Testis (tissue), 3 donors: Measurements from ENCODE around the gene ARSK. TPM values are rescaled to one million over a fixed set of nuclear protein-coding genes. Genes with fewer than 3 reads are reported as not detected.
A peak's percentile ranks its signal among the peaks of the same experiment; 100 is the strongest.
"Not testable (repeated sequence)": the region's sequence is repeated elsewhere in the genome, so short reads cannot be mapped to it uniquely, and the experiment has no call there.

ENCODE experiments used
- DNase-seq: peaks from one replicate; pipeline ENCODE4 v3.0.0-alpha.2; 2019
- H3K27ac ChIP-seq, 2 donors: fragments of 200-600 bp; sonication (generic); one replicate each; pipeline ENCODE4 v1.5.1; 2019
- H3K27me3 ChIP-seq: fragments of 200-600 bp; sonication (generic); one replicate; pipeline ENCODE4 v1.5.1; 2019
- H3K36me3 ChIP-seq: fragments of 200-600 bp; sonication (generic); one replicate; pipeline ENCODE4 v1.5.1; 2017; ENCODE audit warnings: low read depth; ENCODE audit errors: missing control alignments
- H3K4me1 ChIP-seq: fragments of 200-600 bp; sonication (generic); one replicate; pipeline ENCODE4 v1.5.1; 2019
- H3K4me3 ChIP-seq, 2 donors: fragments of 200-600 bp; sonication (generic); one replicate each; pipeline ENCODE4 v1.5.1; 2017 to 2019
- H3K9me3 ChIP-seq: fragments of 200-600 bp; sonication (generic); one replicate; pipeline ENCODE4 v1.5.1; 2017
- CTCF ChIP-seq, 3 experiments: fragments of 450-650 bp in 2 of 3; fragments of 200-600 bp in 1 of 3; sonication (generic) in 1 of 3; IDR thresholded peaks; one replicate each; pipeline ENCODE4 v1.5.1; 2016 to 2019; ENCODE audit warnings: antibody characterized with exemption in 3 of 3, mild to moderate bottlenecking in 2 of 3, moderate library complexity in 1 of 3
- POLR2A ChIP-seq: fragments of 450-650 bp; IDR thresholded peaks from one replicate; pipeline ENCODE4 v1.6.1; 2017; ENCODE audit warnings: antibody characterized with exemption, mild to moderate bottlenecking, moderate library complexity
- WGBS, 2 donors: methylation state at CpG; one replicate each; pipeline ENCODE4 v1.1.5; 2018; 5-methylcytosine and 5-hydroxymethylcytosine counted together
- intact Hi-C: fragments of 100-400 bp; cut with DNase I; formaldehyde crosslinking; loops from one replicate; pipeline ENCODE4 v1.15.1; 2023; ENCODE audit warnings: low total_unique reads
- polyA plus RNA-seq: library from polyadenylated mRNA; stranded (reverse); fragments of 350-450 nt; fragmentation: Illumina TruSeq; extraction: RNeasy Lipid Tissue Mini Kit (QIAGEN cat#74804); gene quantifications from one replicate; pipeline ENCODE4 v1.2.3, GENCODE V29; 2014; ENCODE audit warnings: low read depth, low replicate concordance; ENCODE audit not compliant: insufficient read depth
- total RNA-seq, 2 donors: library from RNA; depleted of rRNA; stranded (reverse); fragments of >200 nt; gene quantifications; one replicate each; pipeline ENCODE4 v1.2.3, GENCODE V29; 2016

Gene ARSK
- total and polyA plus RNA-seq, 3 donors from 2014 or later: 2.4 to 6.8 (median 5.8) TPM

GRCh38 chr5:95644351-95645042 lies 89.6 kb downstream of the ARSK start:
- Histone ChIP-seq H3K4me3 (no peak overlapping the region), H3K36me3 (no peaks in the 10 kb centered on the region), H3K9me3 (no peaks in the 10 kb centered on the region), H3K27me3 (no peaks in the 10 kb centered on the region), H3K27ac (peak overlapping the region; percentile 95), H3K4me1 (peaks cover 18% of the 10 kb centered on the region)
- intact Hi-C loops: loop anchor here (10.0 kb wide), 1 partner anchor 200 kb away; no protein-coding TSS in a partner anchor
- DNase-seq: peak; percentile 79
- TF ChIP-seq POLR2A: no peak
- peak; percentile 61 to 73 (median 71) for TF ChIP-seq CTCF (IDR thresholded peaks at IDR 0.05)
- WGBS, 2 donors: 29 to 31% methylated on average over 4 of the region's 4 CpGs

- H3K9me3 ChIP-seq, DNase-seq, H3K36me3 ChIP-seq, H3K27me3 ChIP-seq: not testable (repeated sequence)
- peak overlapping the region; percentile 95 for H3K27ac ChIP-seq
- peak overlapping the region; percentile 60 to 66 for H3K4me3 ChIP-seq
- 46 to 70% methylated on average over 14 to 17 of the region's 17 CpGs for WGBS, 2 donors
- intact Hi-C loops: loop anchor here (2.0 to 10.0 kb wide), 2 partner anchors 87 to 199 kb away; no protein-coding TSS in a partner anchor
- peaks cover 18% of the 10 kb centered on the region for H3K4me1 ChIP-seq
Measured at GRCh38 chr5:95646226-95646568, 91.3 kb downstream of the ARSK start.

- intact Hi-C loops: loop anchor here (2.0 to 10.0 kb wide), 2 partner anchors 86 to 198 kb away; no protein-coding TSS in a partner anchor
- TF ChIP-seq CTCF (IDR thresholded peaks at IDR 0.05): peak in 2 of 3 experiments; percentile 27 to 29
- peak; percentile 67 for TF ChIP-seq POLR2A
- H3K4me3 ChIP-seq: peak within 1 kb of the TSS; percentile 60 to 66
- H3K36me3 ChIP-seq: no peaks in the 10 kb centered on the region
- H3K9me3 ChIP-seq: no peaks in the 10 kb centered on the region
- peak; percentile 99 for DNase-seq
- peak within 1 kb of the TSS; percentile 95 for H3K27ac ChIP-seq
- H3K27me3 ChIP-seq: no peaks in the 10 kb centered on the region
- 1 to 3% methylated on average over 21 to 60 of the region's 60 CpGs for WGBS, 2 donors
- H3K4me1 ChIP-seq: peaks cover 12% of the 10 kb centered on the region
Measured at GRCh38 chr5:95646569-95647431, 91.9 kb downstream of the ARSK start, which contains the start of gene RFESD. Gene RFESD, plus strand, starts transcription at chr5:95646777. Its CDS starts 5,495 bp downstream, at chr5:95652272.

- Histone ChIP-seq H3K27ac (peak overlapping the region; percentile 95), H3K4me1 (peaks cover 4% of the 10 kb centered on the region), H3K36me3 (no peaks in the 10 kb centered on the region), H3K27me3 (no peaks in the 10 kb centered on the region), H3K9me3 (no peaks in the 10 kb centered on the region), H3K4me3 (peak overlapping the region in 1 of 2 donors; percentile 66)
- no peak for DNase-seq
- TF ChIP-seq CTCF (IDR thresholded peaks at IDR 0.05) (no peak), POLR2A (no peak)
- intact Hi-C loops: loop anchor here (2.0 to 10.0 kb wide), 2 partner anchors 85 to 197 kb away; no protein-coding TSS in a partner anchor
- WGBS, 2 donors: 61% methylated on average over 12 of the region's 12 CpGs
Measured at GRCh38 chr5:95647886-95648860, 93.3 kb downstream of the ARSK start.
